Measurements from ENCODE around the gene CTDSP2. TPM values are rescaled to one million over a fixed set of nuclear protein-coding genes. Genes with fewer than 3 reads are reported as not detected.
"Not testable (repeated sequence)": the region's sequence is repeated elsewhere in the genome, so short reads cannot be mapped to it uniquely, and the experiment has no call there.

Gene CTDSP2
- total RNA-seq, 1 donor from 2014 or later = 87.1 TPM

DNA sequence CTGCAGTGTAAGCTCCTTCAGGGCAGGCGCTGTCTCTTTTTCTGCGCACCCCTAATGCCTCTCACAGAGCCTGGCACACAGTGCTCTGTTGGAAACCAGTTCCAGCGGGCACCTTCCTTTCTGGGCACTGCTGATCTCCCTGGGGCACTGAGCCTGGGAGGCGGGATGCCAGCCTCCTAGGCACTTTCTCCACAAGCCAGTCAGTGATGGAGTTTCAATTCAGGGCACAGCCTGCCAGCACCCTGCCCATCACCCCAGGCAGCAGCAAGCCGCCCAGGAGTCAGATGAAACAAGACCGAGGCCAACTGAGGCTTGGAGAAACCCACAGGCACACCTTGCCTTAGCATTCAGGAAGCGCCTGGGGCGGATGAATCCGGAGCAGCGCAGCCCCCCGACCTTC lies 5.7 kb upstream of the CTDSP2 start:
- no peaks in the 10 kb centered on the region for H3K9me3 ChIP-seq (ENCODE audit: insufficient read depth, low read depth, low read length)
- no peaks in the 10 kb centered on the region for H3K36me3 ChIP-seq (ENCODE audit: insufficient read depth, low read length)
- Mint-ChIP-seq H3K4me3 (ENCODE audit: unreplicated experiment) (peak overlapping the region; percentile 20), H3K9me3 (ENCODE audit: unreplicated experiment) (peaks cover 2% of the 10 kb centered on the region), H3K27me3 (ENCODE audit: low read depth, unreplicated experiment) (peaks cover 29% of the 10 kb centered on the region), H3K36me3 (ENCODE audit: low read depth, unreplicated experiment) (no peaks in the 10 kb centered on the region), H3K27ac (ENCODE audit: unreplicated experiment) (no peak overlapping the region), H3K4me1 (ENCODE audit: low read depth, unreplicated experiment) (peaks cover 10% of the 10 kb centered on the region)
- peaks cover 6% of the 10 kb centered on the region for H3K27me3 ChIP-seq (ENCODE audit: insufficient read depth, low read length)
- peak overlapping the region; percentile 33 for H3K9ac ChIP-seq (ENCODE audit: low read length)
- H3K27ac ChIP-seq (ENCODE audit: low read depth, low read length) = no peak overlapping the region
- FAIRE-seq (no peak), DNase-seq (ENCODE audit: low read depth) (no peak)
- peak overlapping the region; percentile 77 for H3K4me2 ChIP-seq (ENCODE audit: low read length)
- no peak for TF ChIP-seq EZH2 (IDR thresholded peaks at IDR 0.05; ENCODE audit: insufficient read depth, low read length)
- TF ChIP-seq, protein P1, sequence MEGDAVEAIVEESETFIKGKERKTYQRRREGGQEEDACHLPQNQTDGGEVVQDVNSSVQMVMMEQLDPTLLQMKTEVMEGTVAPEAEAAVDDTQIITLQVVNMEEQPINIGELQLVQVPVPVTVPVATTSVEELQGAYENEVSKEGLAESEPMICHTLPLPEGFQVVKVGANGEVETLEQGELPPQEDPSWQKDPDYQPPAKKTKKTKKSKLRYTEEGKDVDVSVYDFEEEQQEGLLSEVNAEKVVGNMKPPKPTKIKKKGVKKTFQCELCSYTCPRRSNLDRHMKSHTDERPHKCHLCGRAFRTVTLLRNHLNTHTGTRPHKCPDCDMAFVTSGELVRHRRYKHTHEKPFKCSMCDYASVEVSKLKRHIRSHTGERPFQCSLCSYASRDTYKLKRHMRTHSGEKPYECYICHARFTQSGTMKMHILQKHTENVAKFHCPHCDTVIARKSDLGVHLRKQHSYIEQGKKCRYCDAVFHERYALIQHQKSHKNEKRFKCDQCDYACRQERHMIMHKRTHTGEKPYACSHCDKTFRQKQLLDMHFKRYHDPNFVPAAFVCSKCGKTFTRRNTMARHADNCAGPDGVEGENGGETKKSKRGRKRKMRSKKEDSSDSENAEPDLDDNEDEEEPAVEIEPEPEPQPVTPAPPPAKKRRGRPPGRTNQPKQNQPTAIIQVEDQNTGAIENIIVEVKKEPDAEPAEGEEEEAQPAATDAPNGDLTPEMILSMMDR (IDR thresholded peaks at IDR 0.05; ENCODE audit: insufficient read depth, low read depth, low read length) = no peak
- H4K20me1 ChIP-seq (ENCODE audit: insufficient read depth, low read length) = no peaks in the 10 kb centered on the region
- H3K4me1 ChIP-seq (ENCODE audit: insufficient read depth, low read length) = peaks cover 9% of the 10 kb centered on the region
- peak overlapping the region; percentile 20 for H3K4me3 ChIP-seq (ENCODE audit: insufficient read depth, low read depth, low read length)
- peak overlapping the region; percentile 70 for H2AFZ ChIP-seq (ENCODE audit: low read depth, low read length)
- H3K79me2 ChIP-seq (ENCODE audit: insufficient read depth, low read length) = no peaks in the 10 kb centered on the region

DNA sequence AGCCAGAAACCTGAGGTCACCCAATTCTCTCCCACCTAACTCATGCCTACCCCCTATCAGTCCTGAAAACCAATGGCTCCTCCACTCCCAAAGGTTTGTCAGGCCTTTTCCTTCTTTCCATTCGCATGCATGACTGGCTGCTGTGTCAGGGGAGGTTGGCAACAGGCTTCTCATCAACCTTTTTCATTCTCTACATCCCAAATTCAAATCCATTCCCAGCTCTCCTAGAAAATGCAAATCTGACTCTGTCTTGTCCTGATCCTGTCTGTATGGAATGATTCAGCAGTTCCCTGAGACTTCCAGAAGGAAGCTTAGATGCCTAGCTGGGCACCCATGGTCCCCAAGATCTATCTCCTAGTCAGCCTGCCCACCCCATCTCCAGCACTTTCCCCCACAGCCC lies 5.0 kb upstream of the CTDSP2 start:
- Histone ChIP-seq H3K27me3 (ENCODE audit: insufficient read depth, low read length) (peaks cover 6% of the 10 kb centered on the region), H3K9me3 (ENCODE audit: insufficient read depth, low read depth, low read length) (no peaks in the 10 kb centered on the region), H3K9ac (ENCODE audit: low read length) (no peak overlapping the region), H3K79me2 (ENCODE audit: insufficient read depth, low read length) (no peaks in the 10 kb centered on the region), H3K4me1 (ENCODE audit: insufficient read depth, low read length) (peaks cover 11% of the 10 kb centered on the region), H3K36me3 (ENCODE audit: insufficient read depth, low read length) (no peaks in the 10 kb centered on the region), H3K4me3 (ENCODE audit: insufficient read depth, low read depth, low read length) (no peak overlapping the region), H2AFZ (ENCODE audit: low read depth, low read length) (no peak overlapping the region), H3K27ac (ENCODE audit: low read depth, low read length) (no peak overlapping the region), H4K20me1 (ENCODE audit: insufficient read depth, low read length) (no peaks in the 10 kb centered on the region), H3K4me2 (ENCODE audit: low read length) (no peak overlapping the region)
- FAIRE-seq = no peak
- DNase-seq (ENCODE audit: low read depth) = no peak
- Mint-ChIP-seq H3K4me1 (ENCODE audit: low read depth, unreplicated experiment) (peaks cover 10% of the 10 kb centered on the region), H3K4me3 (ENCODE audit: unreplicated experiment) (no peak overlapping the region), H3K27ac (ENCODE audit: unreplicated experiment) (no peak overlapping the region), H3K36me3 (ENCODE audit: low read depth, unreplicated experiment) (no peaks in the 10 kb centered on the region), H3K27me3 (ENCODE audit: low read depth, unreplicated experiment) (peaks cover 31% of the 10 kb centered on the region), H3K9me3 (ENCODE audit: unreplicated experiment) (peaks cover 2% of the 10 kb centered on the region)
- TF ChIP-seq, protein P1 (IDR thresholded peaks at IDR 0.05; ENCODE audit: insufficient read depth, low read depth, low read length) = no peak
- TF ChIP-seq EZH2 (IDR thresholded peaks at IDR 0.05; ENCODE audit: insufficient read depth, low read length) = no peak

DNA sequence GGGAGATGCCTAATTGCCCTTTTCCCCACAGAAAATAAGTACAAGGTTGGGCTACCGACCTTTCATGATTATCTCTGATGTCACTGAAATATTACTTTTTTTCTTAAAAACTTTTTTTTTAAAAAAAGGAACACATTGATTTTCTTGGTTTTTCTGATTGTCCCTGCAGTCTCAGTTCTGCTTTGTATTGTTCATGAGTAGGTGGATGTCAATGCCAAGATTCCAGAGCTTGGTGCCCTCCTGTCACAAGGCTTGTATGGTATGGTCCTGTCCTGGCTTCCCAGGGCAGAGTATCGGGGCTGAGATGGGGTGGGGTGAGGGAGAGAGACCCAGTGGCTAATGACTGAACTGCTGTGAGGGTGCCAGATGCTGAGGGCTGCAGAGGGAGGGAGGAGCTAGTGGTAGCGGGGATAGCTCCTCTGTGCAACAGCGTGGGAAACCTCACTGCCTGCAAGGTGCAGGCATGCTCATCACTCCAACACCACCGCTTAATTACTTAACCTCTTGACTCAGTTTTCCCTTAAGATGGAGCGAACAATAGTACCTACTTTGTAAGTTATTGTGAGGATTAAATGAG lies 4.4 kb upstream of the CTDSP2 start:
- no peak overlapping the region for H3K27ac ChIP-seq (ENCODE audit: low read depth, low read length)
- no peaks in the 10 kb centered on the region for H3K36me3 ChIP-seq (ENCODE audit: insufficient read depth, low read length)
- peaks cover 11% of the 10 kb centered on the region for H3K4me1 ChIP-seq (ENCODE audit: insufficient read depth, low read length)
- TF ChIP-seq, protein P1 (IDR thresholded peaks at IDR 0.05; ENCODE audit: insufficient read depth, low read depth, low read length) = no peak
- no peak for TF ChIP-seq EZH2 (IDR thresholded peaks at IDR 0.05; ENCODE audit: insufficient read depth, low read length)
- no peak overlapping the region for H2AFZ ChIP-seq (ENCODE audit: low read depth, low read length)
- Mint-ChIP-seq H3K4me3 (ENCODE audit: unreplicated experiment) (no peak overlapping the region), H3K36me3 (ENCODE audit: low read depth, unreplicated experiment) (no peaks in the 10 kb centered on the region), H3K9me3 (ENCODE audit: unreplicated experiment) (peaks cover 2% of the 10 kb centered on the region), H3K4me1 (ENCODE audit: low read depth, unreplicated experiment) (peaks cover 10% of the 10 kb centered on the region), H3K27ac (ENCODE audit: unreplicated experiment) (no peak overlapping the region), H3K27me3 (ENCODE audit: low read depth, unreplicated experiment) (peaks cover 31% of the 10 kb centered on the region)
- H3K4me2 ChIP-seq (ENCODE audit: low read length) = no peak overlapping the region
- peaks cover 6% of the 10 kb centered on the region for H3K27me3 ChIP-seq (ENCODE audit: insufficient read depth, low read length)
- H3K9ac ChIP-seq (ENCODE audit: low read length) = no peak overlapping the region
- no peak for FAIRE-seq
- no peak for DNase-seq (ENCODE audit: low read depth)
- no peaks in the 10 kb centered on the region for H4K20me1 ChIP-seq (ENCODE audit: insufficient read depth, low read length)
- H3K9me3 ChIP-seq (ENCODE audit: insufficient read depth, low read depth, low read length) = no peaks in the 10 kb centered on the region
- H3K79me2 ChIP-seq (ENCODE audit: insufficient read depth, low read length) = peaks cover 4% of the 10 kb centered on the region
- H3K4me3 ChIP-seq (ENCODE audit: insufficient read depth, low read depth, low read length) = no peak overlapping the region

DNA sequence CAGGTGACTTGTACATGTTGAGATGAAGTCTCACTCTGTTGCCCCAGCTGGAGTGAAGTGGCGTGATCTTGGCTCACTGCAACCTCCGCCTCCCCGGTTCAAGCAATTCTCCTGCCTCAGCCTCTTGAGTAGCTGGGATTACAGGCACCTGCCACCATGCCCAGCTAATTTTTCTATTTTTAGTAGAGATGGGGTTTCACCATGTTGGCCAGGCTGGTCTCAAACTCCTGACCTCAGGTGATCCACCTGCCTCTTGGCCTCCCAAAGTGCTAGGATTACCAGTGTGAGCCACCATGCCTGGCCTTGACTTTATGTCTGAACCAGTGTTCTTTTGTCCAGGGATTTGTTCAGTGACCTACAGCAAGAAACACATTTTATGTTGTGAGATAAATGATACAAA lies 2.9 kb upstream of the CTDSP2 start:
- peaks cover 12% of the 10 kb centered on the region for H3K4me1 ChIP-seq (ENCODE audit: insufficient read depth, low read length)
- DNase-seq (ENCODE audit: low read depth); H3K27me3 ChIP-seq (ENCODE audit: insufficient read depth, low read length); H4K20me1 ChIP-seq (ENCODE audit: insufficient read depth, low read length); H3K4me2 ChIP-seq (ENCODE audit: low read length); H2AFZ ChIP-seq (ENCODE audit: low read depth, low read length); H3K27ac Mint-ChIP-seq (ENCODE audit: unreplicated experiment); FAIRE-seq; H3K9ac ChIP-seq (ENCODE audit: low read length); H3K9me3 ChIP-seq (ENCODE audit: insufficient read depth, low read depth, low read length); H3K4me3 ChIP-seq (ENCODE audit: insufficient read depth, low read depth, low read length); H3K36me3 Mint-ChIP-seq (ENCODE audit: low read depth, unreplicated experiment); H3K27ac ChIP-seq (ENCODE audit: low read depth, low read length); H3K36me3 ChIP-seq (ENCODE audit: insufficient read depth, low read length); H3K9me3 Mint-ChIP-seq (ENCODE audit: unreplicated experiment); H3K4me3 Mint-ChIP-seq (ENCODE audit: unreplicated experiment): not testable (repeated sequence)
- peaks cover 12% of the 10 kb centered on the region for H3K4me1 Mint-ChIP-seq (ENCODE audit: low read depth, unreplicated experiment)
- peaks cover 31% of the 10 kb centered on the region for H3K27me3 Mint-ChIP-seq (ENCODE audit: low read depth, unreplicated experiment)
- peaks cover 19% of the 10 kb centered on the region for H3K79me2 ChIP-seq (ENCODE audit: insufficient read depth, low read length)
